SU-DHL-6 (cell line): Measurements from ENCODE around the gene ADD2.

ENCODE experiments used
- H2AFZ ChIP-seq: fragments of 200-600 bp; sonication (generic); 2 replicates; pipeline ENCODE4 v1.6.1; 2014; ENCODE audit warnings: low read depth, mild to moderate bottlenecking, moderate library complexity, mixed read lengths, antibody characterized with exemption, low read length; ENCODE audit not compliant: severe bottlenecking
- H3F3A ChIP-seq: fragments of 200-600 bp; shearing (Covaris generic); 2 replicates; pipeline ENCODE4 v1.6.0; 2016; ENCODE audit warnings: antibody characterized with exemption, mild to moderate bottlenecking; ENCODE audit not compliant: insufficient read depth
- H3K27ac ChIP-seq: fragments of 200-600 bp; sonication (generic); 2 replicates; pipeline ENCODE4 v1.5.1; 2016; ENCODE audit warnings: low read depth, mild to moderate bottlenecking, low read length, moderate library complexity, mixed read lengths
- H3K27me3 ChIP-seq: fragments of 200-600 bp; sonication (generic), shearing (Covaris generic); 2 replicates; pipeline ENCODE4 v1.6.0; 2014; ENCODE audit warnings: mild to moderate bottlenecking, low read length
- H3K36me3 ChIP-seq: fragments of 200-600 bp; sonication (generic); 2 replicates; pipeline ENCODE4 v1.6.1; 2014; ENCODE audit warnings: mild to moderate bottlenecking, low read length, mixed read lengths
- H3K4me2 ChIP-seq: fragments of 300-600, 200-600 bp; shearing (Covaris generic), sonication (generic); 2 replicates; pipeline ENCODE4 v1.6.0; 2014; ENCODE audit warnings: low read length, low read depth, mild to moderate bottlenecking; ENCODE audit not compliant: poor library complexity, severe bottlenecking
- H3K4me3 ChIP-seq: fragments of 200-600 bp; sonication (generic); 2 replicates; pipeline ENCODE4 v1.5.1; 2014; ENCODE audit warnings: antibody characterized with exemption, low read length, mild to moderate bottlenecking, mixed read lengths; ENCODE audit not compliant: insufficient read depth, poor library complexity, severe bottlenecking
- H3K79me2 ChIP-seq: fragments of 200-600 bp; sonication (generic); 2 replicates; pipeline ENCODE4 v1.6.1; 2014; ENCODE audit warnings: mild to moderate bottlenecking, low read length, moderate library complexity; ENCODE audit not compliant: insufficient read depth
- H3K9ac ChIP-seq: fragments of 200-600 bp; sonication (generic); 2 replicates; pipeline ENCODE4 v1.7.0; 2014; ENCODE audit warnings: mild to moderate bottlenecking, low read length
- H3K9me2 ChIP-seq: fragments of 200-600 bp; sonication (generic); replicated peaks from 2 replicates; pipeline ENCODE4 v1.6.1; 2014; ENCODE audit warnings: low read length; ENCODE audit not compliant: insufficient read depth
- H3K9me3 ChIP-seq: fragments of 200-600 bp; sonication (generic); 2 replicates; pipeline ENCODE4 v1.6.1; 2014; ENCODE audit warnings: low read length, mixed read lengths; ENCODE audit not compliant: insufficient read depth
- H4K20me1 ChIP-seq: fragments of 200-600 bp; sonication (generic); 2 replicates; pipeline ENCODE4 v1.6.1; 2014; ENCODE audit warnings: low read depth, mild to moderate bottlenecking, antibody characterized with exemption, low read length, moderate library complexity, mixed read lengths
- CTCF ChIP-seq: fragments of 200-600 bp; sonication (generic); IDR thresholded peaks from one replicate; pipeline ENCODE4 v1.5.1; 2017; ENCODE audit warnings: antibody characterized with exemption, mild to moderate bottlenecking, low read length, moderate library complexity; ENCODE audit not compliant: insufficient read depth, poor library complexity, severe bottlenecking
- EZH2phosphoT487 ChIP-seq: fragments of 200-600 bp; sonication (generic), shearing (Covaris generic); conservative IDR thresholded peaks from 2 replicates; pipeline ENCODE4 v1.6.1; 2018; ENCODE audit warnings: mild to moderate bottlenecking, antibody characterized with exemption, low read length, moderate library complexity, mixed read lengths

ADD2 gene

DNA sequence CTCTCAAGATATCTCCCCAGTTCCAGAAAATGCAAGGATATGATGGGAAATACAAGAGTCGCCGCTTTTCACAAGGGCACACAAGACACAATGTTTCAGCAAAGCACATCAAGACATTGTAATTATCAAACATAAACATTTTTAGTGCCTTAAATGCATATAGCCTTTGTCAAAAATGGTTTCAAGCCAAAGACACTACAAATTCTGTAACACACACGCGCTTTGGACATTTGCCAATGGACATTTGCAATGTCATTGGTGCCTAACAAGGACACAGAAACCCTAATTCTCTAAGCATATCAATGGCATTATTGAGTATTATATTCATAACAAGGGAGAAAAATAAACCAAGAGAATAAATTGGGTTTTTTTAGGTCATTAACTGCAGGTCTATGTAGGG, 16.1 kb downstream of the ADD2 start:
- Histone ChIP-seq H3K27me3 (no peaks in the 10 kb centered on the region), H3K9ac (no peak overlapping the region), H2AFZ (no peak overlapping the region), H3F3A (no peaks in the 10 kb centered on the region), H3K4me2 (no peak overlapping the region), H3K9me3 (no peaks in the 10 kb centered on the region), H3K36me3 (no peaks in the 10 kb centered on the region), H3K9me2 (no peaks in the 10 kb centered on the region), H3K79me2 (no peaks in the 10 kb centered on the region), H3K27ac (no peak overlapping the region), H4K20me1 (no peaks in the 10 kb centered on the region), H3K4me3 (no peak overlapping the region)
- TF ChIP-seq EZH2phosphoT487 (no peak), CTCF (no peak)

DNA sequence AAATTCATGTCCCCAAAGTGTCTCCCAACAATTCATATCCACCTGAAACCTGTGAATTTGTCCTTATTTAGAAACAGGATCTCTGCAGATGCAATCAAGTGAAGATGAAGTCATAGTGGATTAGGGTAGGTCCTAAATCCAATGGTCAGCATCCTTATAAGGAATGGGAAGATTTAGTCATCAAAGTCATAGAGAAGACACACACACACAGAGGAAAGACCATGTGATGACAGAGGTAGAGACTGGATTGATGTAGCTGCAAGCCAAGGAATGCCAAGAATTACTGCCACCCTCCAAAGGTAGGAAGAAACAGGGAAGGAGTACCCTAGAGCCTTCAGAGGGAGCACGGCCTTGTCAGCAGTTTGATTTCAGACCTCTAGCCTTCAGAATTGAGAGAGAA, 17.7 kb downstream of the ADD2 start:
- no peak overlapping the region for H3K4me3 ChIP-seq
- TF ChIP-seq EZH2phosphoT487, result no peak
- TF ChIP-seq CTCF, result no peak
- H3K79me2 ChIP-seq, result no peaks in the 10 kb centered on the region
- H4K20me1 ChIP-seq, result no peaks in the 10 kb centered on the region
- no peak overlapping the region for H2AFZ ChIP-seq
- H3K9me3 ChIP-seq, result no peaks in the 10 kb centered on the region
- no peaks in the 10 kb centered on the region for H3K36me3 ChIP-seq
- H3F3A ChIP-seq, result no peaks in the 10 kb centered on the region
- H3K27me3 ChIP-seq, result no peaks in the 10 kb centered on the region
- H3K9ac ChIP-seq, result no peak overlapping the region
- H3K4me2 ChIP-seq, result no peak overlapping the region
- H3K9me2 ChIP-seq, result no peaks in the 10 kb centered on the region
- no peak overlapping the region for H3K27ac ChIP-seq

DNA sequence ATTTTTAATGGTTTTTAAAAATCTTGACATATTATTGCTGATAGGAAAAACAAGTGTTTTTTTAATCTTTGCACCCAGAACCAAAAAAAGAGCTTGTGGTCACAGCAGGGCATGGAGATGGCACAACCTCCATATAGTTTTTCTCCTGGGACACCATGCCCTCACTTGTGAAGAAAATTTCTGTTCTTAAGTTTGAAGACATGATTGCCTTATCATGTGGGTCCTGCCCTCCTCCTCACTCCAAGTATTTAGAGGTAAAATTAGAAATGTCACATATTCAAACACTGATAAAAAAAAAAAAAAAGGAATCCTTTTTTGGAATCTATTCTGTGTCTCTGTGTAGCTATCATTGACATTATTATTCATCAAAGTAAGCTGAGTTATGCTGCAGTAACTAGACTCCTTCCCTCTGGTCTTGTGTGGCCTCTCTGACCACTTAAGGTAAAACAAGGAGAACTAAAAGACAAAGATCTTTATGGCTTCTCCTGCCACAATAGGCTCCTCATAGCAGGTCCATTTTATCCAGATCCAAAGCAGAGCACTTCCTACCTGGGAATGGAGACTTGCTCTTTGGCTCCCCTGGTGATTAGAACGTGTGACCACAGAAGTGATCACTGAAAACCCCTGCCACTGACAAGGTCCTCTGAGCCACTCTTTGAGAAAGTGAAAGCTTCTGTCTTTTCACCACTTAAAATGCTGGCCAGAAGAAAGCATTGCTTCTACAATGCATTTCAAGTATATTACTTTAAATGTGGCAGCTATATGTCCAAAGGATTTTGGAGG, 19.8 kb downstream of the ADD2 start:
- Histone ChIP-seq H3K79me2 (no peaks in the 10 kb centered on the region), H3K27me3 (no peaks in the 10 kb centered on the region)

More for the DNA sequence above, 19.8 kb downstream of the ADD2 start:
- H3F3A ChIP-seq, result no peaks in the 10 kb centered on the region
- TF ChIP-seq EZH2phosphoT487 (no peak), CTCF (no peak)
- H3K27ac ChIP-seq, result no peak overlapping the region
- H3K9ac ChIP-seq, result no peak overlapping the region
- H3K9me2 ChIP-seq, result no peaks in the 10 kb centered on the region
- H3K4me2 ChIP-seq, result no peak overlapping the region
- H4K20me1 ChIP-seq, result no peaks in the 10 kb centered on the region
- no peak overlapping the region for H2AFZ ChIP-seq
- no peaks in the 10 kb centered on the region for H3K36me3 ChIP-seq
- H3K9me3 ChIP-seq, result no peaks in the 10 kb centered on the region
- no peak overlapping the region for H3K4me3 ChIP-seq
